Heart right ventricle (tissue), 16 donors: ENCODE measurements around the gene C1QTNF6. TPM values are rescaled to one million over a fixed set of nuclear protein-coding genes. Genes with fewer than 3 reads are reported as not detected.

Source experiments
- ATAC-seq, 8 donors: fragments of 200-7000 bp; cut with Tn5 transposase; one replicate each; pipeline ENCODE4 v1.9.1; 2020; ENCODE audit warnings: mild to moderate bottlenecking in 8 of 8, moderate library complexity in 8 of 8, moderate number of reproducible peaks in 1 of 8
- DNase-seq, 2 donors: peaks; one replicate each; pipeline ENCODE4 v3.0.0-alpha.2; 2020
- H3K27ac ChIP-seq, 10 donors: fragments of 200-600 bp; sonication (generic) in 2 of 10; one replicate each; pipeline versions ENCODE4 v1.5.0 to v1.8.0; 2020 to 2022; ENCODE audit warnings: mild to moderate bottlenecking in 3 of 10
- H3K27me3 ChIP-seq, 7 donors: fragments of 200-600 bp; one replicate each; pipeline ENCODE4 v1.8.0; 2021 to 2022; ENCODE audit warnings: mild to moderate bottlenecking in 2 of 7
- H3K36me3 ChIP-seq, 9 donors: fragments of 200-600 bp; sonication (generic) in 1 of 9; one replicate each; pipeline versions ENCODE4 v1.5.0 to v1.8.0; 2020 to 2022; ENCODE audit warnings: mild to moderate bottlenecking in 2 of 9
- H3K4me1 ChIP-seq, 9 donors: fragments of 200-600 bp; sonication (generic) in 1 of 9; one replicate each; pipeline versions ENCODE4 v1.5.0 to v1.8.0; 2020 to 2022; ENCODE audit warnings: mild to moderate bottlenecking in 4 of 9
- H3K4me3 ChIP-seq, 10 donors: fragments of 200-600 bp; sonication (generic) in 2 of 10; one replicate each; pipeline versions ENCODE4 v1.5.0 to v1.8.0; 2020 to 2022; ENCODE audit warnings: mild to moderate bottlenecking in 7 of 10, moderate library complexity in 2 of 10
- H3K9me3 ChIP-seq, 11 donors: fragments of 200-600 bp in 10 of 11; sonication (generic) in 2 of 11; one replicate each; pipeline versions ENCODE4 v1.5.0 to v1.8.0; 2013 to 2022; ENCODE audit warnings: mild to moderate bottlenecking in 2 of 11, control low read depth in 1 of 11, moderate library complexity in 1 of 11
- WGBS, 2 donors: extraction: QIAGEN DNeasy Blood & Tissue Kit; methylation state at CpG; one replicate each; pipeline ENCODE4 v1.1.7; 2013; ENCODE audit warnings: inconsistent platforms in 1 of 2; 5-methylcytosine and 5-hydroxymethylcytosine counted together
- intact Hi-C, 10 donors: fragments of 100-400 bp; cut with DNase I; formaldehyde crosslinking; loops; one replicate each; pipeline versions ENCODE4 v1.11.1 to v1.14.2; 2022
- polyA plus RNA-seq, 2 donors: library from polyadenylated mRNA; stranded (reverse); fragments of 200-250 nt; gene quantifications; one replicate each; pipeline ENCODE4 v1.2.3, GENCODE V29; 2013
- total RNA-seq, 10 donors: library from RNA; stranded (reverse); fragmentation: NEBNext Ultra II Directional in 3 of 10; extraction: Animal tissue kit (Norgen Biotek cat#: 25700) in 3 of 10; gene quantifications; one replicate each; pipeline versions ENCODE4 v1.2.1 to v1.2.4, GENCODE V29; 2021 to 2023
- TF ChIP-seq, protein P1 (sequence below), 9 donors: fragments of 200-600 bp; sonication (generic) in 2 of 9; IDR thresholded peaks; one replicate each; pipeline versions ENCODE4 v1.5.0 to v1.8.0; 2021 to 2022; ENCODE audit warnings: antibody characterized with exemption in 9 of 9, mild to moderate bottlenecking in 5 of 9, moderate library complexity in 1 of 9
- donor health status: Arrhythmogenic right ventricular cardiomyopathy.
- donor health status: ischemic (EF 13 %, LVEDD 7.1; RV severe dilation, severe dysfunction).
- donor health status: healthy with polysubstance abuse.
- donor health status: DM: no; HTN: yes; CAD: no.
- donor health status: DM: no; HTN: no; CAD: no.
- donor health status: ischemic (EF 25% LVEDD 6.9; RV normal size, moderate dysfunction).
- donor health status: ischemic (EF 25% LVEDD 5.7; RV mildly dilated, moderate dysfunction).
- donor health status: healthy.
- donor health status: DM: yes; HTN: yes; CAD: no.
- donor health status: Ischemic cardiomyopathy.
- donor health status: ischemic (EF 35%, LVEDD 5.7; RV mildly dilated, moderate dysfunction).
- donor health status: nonischemic (EF 11% LVEDD 7.7; RV severe dilation, severe dysfunction).
- donor health status: DM: yes; HTN: yes; CAD: no.
- donor health status: PGD.
- donor health status: ischemic (EF 29% LVEDD 5.4; RV normal size, mild dysfunction).
- donor health status: nonischemic (EF 23%, LVEDD 6.1; RV moderate dilation, normal function).

The C1QTNF6 gene
- total and polyA plus RNA-seq, 12 donors: 0.51 to 6.4 (median 1.5) TPM

DNA sequence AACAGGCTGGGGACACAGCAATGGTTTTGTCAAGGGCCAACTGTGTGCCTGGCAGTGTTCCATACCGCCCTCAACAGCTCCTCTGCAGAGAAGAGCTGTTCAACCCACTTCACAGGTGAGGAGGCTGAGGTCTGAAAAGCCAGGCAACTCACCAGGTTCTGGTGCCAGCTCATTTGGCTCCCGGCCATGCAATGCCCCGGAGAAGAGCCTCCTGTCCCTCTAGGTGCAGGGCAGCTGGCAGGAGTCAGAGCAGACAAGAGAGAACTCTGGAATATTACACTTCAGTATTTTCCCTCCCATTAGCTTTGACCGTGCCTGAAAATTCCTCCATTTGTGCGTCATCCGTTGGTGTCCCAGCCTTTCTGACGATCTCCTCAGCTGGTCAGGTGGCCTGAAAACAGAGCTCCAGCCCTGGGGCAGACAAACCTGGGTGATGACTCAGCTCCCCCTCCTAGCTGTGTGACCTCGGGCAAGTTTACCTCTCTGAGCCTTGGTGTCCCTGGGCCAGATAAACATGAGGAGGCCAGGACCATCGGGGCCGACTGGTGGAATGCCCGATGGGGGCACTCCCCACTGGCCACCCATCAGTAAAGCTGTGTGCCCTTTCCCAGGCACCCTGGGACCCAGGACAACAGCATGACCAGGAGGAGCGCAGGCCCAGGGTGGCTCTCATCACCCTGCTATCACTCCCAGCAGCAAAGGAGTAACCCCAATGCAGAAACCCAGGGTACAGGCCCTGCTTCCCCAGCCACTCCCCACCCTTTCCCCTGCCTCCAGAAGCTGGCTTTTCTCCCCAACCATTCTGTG, 9.6 kb upstream of the C1QTNF6 start:
- DNase-seq (peak in 1 of 2 donors; percentile 59), ATAC-seq (peak in 5 of 8 donors; percentile 0 to 11 (median 1))
- intact Hi-C loops: loop anchor here in 9 of 10 donors (1.0 to 5.0 kb wide), 5 partner anchors 31 to 421 kb away; partner anchors contain the start of gene IFT27 (in 1 of the 9)
- TF ChIP-seq, protein P1, sequence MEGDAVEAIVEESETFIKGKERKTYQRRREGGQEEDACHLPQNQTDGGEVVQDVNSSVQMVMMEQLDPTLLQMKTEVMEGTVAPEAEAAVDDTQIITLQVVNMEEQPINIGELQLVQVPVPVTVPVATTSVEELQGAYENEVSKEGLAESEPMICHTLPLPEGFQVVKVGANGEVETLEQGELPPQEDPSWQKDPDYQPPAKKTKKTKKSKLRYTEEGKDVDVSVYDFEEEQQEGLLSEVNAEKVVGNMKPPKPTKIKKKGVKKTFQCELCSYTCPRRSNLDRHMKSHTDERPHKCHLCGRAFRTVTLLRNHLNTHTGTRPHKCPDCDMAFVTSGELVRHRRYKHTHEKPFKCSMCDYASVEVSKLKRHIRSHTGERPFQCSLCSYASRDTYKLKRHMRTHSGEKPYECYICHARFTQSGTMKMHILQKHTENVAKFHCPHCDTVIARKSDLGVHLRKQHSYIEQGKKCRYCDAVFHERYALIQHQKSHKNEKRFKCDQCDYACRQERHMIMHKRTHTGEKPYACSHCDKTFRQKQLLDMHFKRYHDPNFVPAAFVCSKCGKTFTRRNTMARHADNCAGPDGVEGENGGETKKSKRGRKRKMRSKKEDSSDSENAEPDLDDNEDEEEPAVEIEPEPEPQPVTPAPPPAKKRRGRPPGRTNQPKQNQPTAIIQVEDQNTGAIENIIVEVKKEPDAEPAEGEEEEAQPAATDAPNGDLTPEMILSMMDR (IDR thresholded peaks at IDR 0.05): no peak
- Histone ChIP-seq H3K4me1 (peaks cover 24 to 56% (median 52%) of the 10 kb centered on the region in 9 donors), H3K27ac (peak overlapping the region; percentile 90 to 97 (median 96)), H3K4me3 (peak overlapping the region in 4 of 10 donors; percentile 14 to 66 (median 63)), H3K27me3 (no peaks in the 10 kb centered on the region), H3K9me3 (no peaks in the 10 kb centered on the region), H3K36me3 (no peaks in the 10 kb centered on the region)
- 42 to 60% methylated on average over 12 of the region's 12 CpGs for WGBS, 2 donors

DNA sequence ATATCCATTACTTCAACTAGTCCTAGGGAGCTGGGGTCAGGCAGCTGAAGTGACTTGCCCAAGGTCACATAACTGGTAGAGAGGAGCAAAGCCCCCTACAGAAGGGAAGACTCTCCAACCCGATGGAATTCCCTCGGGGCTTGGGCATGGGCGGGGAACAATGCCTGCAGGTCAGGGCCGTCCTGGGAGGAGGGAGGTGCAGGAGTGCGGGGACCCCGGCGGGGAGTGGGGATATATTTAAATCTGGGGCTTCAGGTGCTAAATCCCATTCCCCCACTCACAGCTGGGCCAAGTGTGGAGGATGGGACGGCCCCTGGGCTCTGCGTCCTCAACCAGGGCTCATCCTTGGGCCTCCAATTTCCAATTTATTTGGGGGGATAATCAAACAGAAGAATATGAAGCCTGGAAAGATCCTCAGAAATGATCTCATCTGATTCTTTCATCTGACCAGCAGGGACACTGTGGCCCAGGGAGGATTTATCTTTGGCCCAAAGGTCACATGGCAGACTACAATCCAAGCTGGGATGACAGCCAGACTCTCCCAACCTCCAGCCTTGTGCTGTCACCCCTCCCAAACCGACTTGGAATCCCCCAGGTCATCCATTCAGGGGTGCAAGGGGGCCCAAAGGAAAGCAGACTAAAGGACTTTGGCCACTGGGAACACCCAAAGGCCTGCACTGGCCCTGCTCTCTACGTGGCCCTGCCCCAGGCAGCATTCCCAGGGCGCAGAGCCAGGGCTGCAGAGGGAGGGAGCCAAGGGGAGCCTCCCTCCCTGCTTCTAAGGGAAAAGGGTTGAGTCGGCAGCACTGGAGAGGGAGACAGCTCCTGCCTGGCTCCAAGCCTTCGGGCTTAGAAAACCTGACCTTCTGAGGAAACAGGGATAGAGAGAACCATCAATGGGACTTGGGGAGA, 8.7 kb upstream of the C1QTNF6 start:
- Histone ChIP-seq H3K4me1 (peaks cover 24 to 61% (median 52%) of the 10 kb centered on the region in 9 donors), H3K4me3 (peak overlapping the region in 1 of 10 donors; percentile 14), H3K36me3 (no peaks in the 10 kb centered on the region), H3K27ac (peak overlapping the region; percentile 90 to 97 (median 96)), H3K27me3 (no peaks in the 10 kb centered on the region), H3K9me3 (no peaks in the 10 kb centered on the region)
- TF ChIP-seq, protein P1 (IDR thresholded peaks at IDR 0.05): peak in 6 of 9 donors; percentile 8 to 49 (median 34)
- 27 to 34% methylated on average over 14 of the region's 14 CpGs for WGBS, 2 donors
- peak; percentile 89 to 92 for DNase-seq
- peak; percentile 59 to 76 (median 74) for ATAC-seq
- intact Hi-C loops: loop anchor here in 3 of 10 donors (2.0 to 5.0 kb wide), 2 partner anchors 30 to 119 kb away; no protein-coding TSS in a partner anchor

GRCh38 chr22:37195921-37196320, 7.9 kb upstream of the C1QTNF6 start:
- no peaks in the 10 kb centered on the region for H3K27me3 ChIP-seq
- H3K4me3 ChIP-seq: no peak overlapping the region
- intact Hi-C loops: loop anchor here in 3 of 10 donors (2.0 to 5.0 kb wide), 2 partner anchors 29 to 119 kb away; no protein-coding TSS in a partner anchor
- peaks cover 24 to 61% (median 52%) of the 10 kb centered on the region in 9 donors for H3K4me1 ChIP-seq
- no peaks in the 10 kb centered on the region for H3K9me3 ChIP-seq
- TF ChIP-seq, protein P1 (IDR thresholded peaks at IDR 0.05): no peak
- ATAC-seq (no peak), DNase-seq (no peak)
- peak overlapping the region; percentile 90 to 97 (median 96) for H3K27ac ChIP-seq
- WGBS, 2 donors: 56 to 63% methylated on average over 4 of the region's 4 CpGs
- H3K36me3 ChIP-seq: no peaks in the 10 kb centered on the region

DNA sequence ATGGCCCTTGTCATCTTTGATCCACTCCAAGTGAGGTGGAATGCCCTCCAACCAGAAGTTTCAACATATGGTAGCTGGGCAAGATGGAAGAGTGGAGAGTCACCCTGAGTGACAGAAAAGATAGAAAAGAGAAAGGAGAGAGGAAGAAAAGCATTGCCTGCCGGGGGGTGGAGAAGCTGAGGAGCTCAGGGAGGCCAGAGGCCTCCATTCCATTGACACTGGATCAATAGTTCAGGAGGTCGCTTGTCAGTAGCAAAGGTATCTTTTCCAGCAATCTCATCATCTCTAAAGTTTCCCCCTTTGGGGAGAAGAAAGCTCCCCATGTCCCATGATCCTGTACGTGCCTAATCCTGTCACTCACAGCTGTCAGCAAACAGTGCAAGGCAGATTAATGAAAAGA, 6.7 kb upstream of the C1QTNF6 start:
- peak overlapping the region in 3 of 10 donors; percentile 41 to 63 (median 57) for H3K27ac ChIP-seq
- H3K4me1 ChIP-seq: peaks cover 24 to 61% (median 52%) of the 10 kb centered on the region in 9 donors
- no peaks in the 10 kb centered on the region for H3K36me3 ChIP-seq
- no peak overlapping the region for H3K4me3 ChIP-seq
- intact Hi-C loops: loop anchor here in 2 of 10 donors (5.0 kb wide), 1 partner anchor 117 kb away; no protein-coding TSS in a partner anchor
- DNase-seq: no peak
- H3K27me3 ChIP-seq: no peaks in the 10 kb centered on the region
- ATAC-seq: no peak
- H3K9me3 ChIP-seq: no peaks in the 10 kb centered on the region
- 94 to 97% methylated on average over 3 of the region's 3 CpGs for WGBS, 2 donors
- TF ChIP-seq, protein P1 (IDR thresholded peaks at IDR 0.05): no peak
